ENCODE measurements around the gene CPNE8.

CPNE8 gene

DNA sequence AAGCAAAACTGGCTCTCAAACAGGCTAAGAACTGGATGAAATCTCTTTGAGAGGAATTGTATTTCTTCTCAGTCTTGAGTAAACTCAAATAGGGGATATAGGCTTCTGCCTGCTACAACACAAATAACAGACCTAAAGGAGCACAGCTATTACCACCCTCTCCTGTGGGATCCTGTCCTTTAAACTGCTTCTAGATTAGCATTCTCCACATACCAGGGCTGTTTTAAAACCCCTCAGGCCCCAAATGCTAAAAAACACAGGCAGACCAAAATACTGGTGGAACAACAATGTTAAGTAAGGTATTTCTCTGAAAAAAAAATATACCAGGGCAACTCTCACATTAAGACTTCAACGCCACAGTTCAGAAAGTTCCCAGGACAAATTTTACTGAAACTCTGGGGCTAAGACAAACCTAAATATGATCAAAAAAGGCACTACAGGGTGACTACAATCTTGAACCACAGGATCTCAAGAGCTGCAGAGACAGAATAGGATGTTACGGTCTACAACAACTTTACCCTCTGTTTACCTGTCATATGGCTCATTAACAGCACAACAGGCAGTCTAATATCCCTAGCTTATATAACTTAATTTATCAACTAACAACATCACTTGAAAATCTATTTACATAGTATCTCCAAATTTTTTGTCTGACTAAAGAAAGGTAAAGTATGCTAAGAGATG is 7.2 kb downstream of the CPNE8 start:
- H3K4me3 ChIP-seq (ENCODE audit: low read length) = no peak overlapping the region
- H2AFZ ChIP-seq (ENCODE audit: low read length) = no peak overlapping the region
- H3K9ac ChIP-seq (ENCODE audit: low read length) = no peak overlapping the region
- no peaks in the 10 kb centered on the region for H4K20me1 ChIP-seq (ENCODE audit: insufficient read depth, low read length)
- H3K36me3 ChIP-seq (replicated peaks; ENCODE audit: insufficient read depth, low read length) = no peaks in the 10 kb centered on the region
- no peaks in the 10 kb centered on the region for H3K9me2 ChIP-seq (replicated peaks; ENCODE audit: insufficient read depth, low read length)
- H3F3A ChIP-seq (ENCODE audit: insufficient read depth, low read length) = no peaks in the 10 kb centered on the region
- TF ChIP-seq EZH2 (optimal IDR thresholded peaks at IDR 0.05; ENCODE audit: low read depth, low read length) (no peak), EZH2phosphoT487 (IDR thresholded peaks at IDR 0.05; ENCODE audit: low read length) (no peak), CTCF (IDR thresholded peaks at IDR 0.05; ENCODE audit: low read length) (no peak)
- H3K27ac ChIP-seq (ENCODE audit: low read length) = no peak overlapping the region
- H3K27me3 ChIP-seq (replicated peaks; ENCODE audit: insufficient read depth, low read length) = no peaks in the 10 kb centered on the region
- DNase-seq = no peak
- H3K9me3 ChIP-seq (replicated peaks; ENCODE audit: insufficient read depth, low read length) = no peaks in the 10 kb centered on the region
- peaks cover 51% of the 10 kb centered on the region for H3K79me2 ChIP-seq (ENCODE audit: low read length)
- no peak overlapping the region for H3K4me2 ChIP-seq (ENCODE audit: low read depth, low read length)
- H3K4me1 ChIP-seq (ENCODE audit: low read length) = no peaks in the 10 kb centered on the region

DNA sequence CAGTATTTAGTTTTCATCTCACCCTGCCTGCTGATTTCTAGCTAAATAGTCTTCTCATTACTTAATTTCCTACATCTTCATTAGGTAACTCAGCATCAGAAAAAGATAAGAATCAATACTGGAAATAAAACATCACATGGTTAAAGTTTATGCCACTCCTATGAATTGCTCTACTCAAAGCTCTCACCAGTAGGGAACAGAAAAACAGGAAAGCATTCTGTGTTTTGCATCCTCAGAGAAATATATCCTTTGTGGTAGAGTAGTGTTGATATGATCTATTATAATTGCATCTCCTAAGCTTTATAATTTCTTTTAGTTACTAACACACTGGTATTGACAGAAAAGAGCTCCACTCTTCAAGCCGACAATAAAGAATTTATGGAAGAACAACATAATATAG is 9.9 kb downstream of the CPNE8 start:
- no peaks in the 10 kb centered on the region for H3K9me2 ChIP-seq (replicated peaks; ENCODE audit: insufficient read depth, low read length)
- no peak for DNase-seq
- TF ChIP-seq CTCF (IDR thresholded peaks at IDR 0.05; ENCODE audit: low read length) (no peak), EZH2phosphoT487 (IDR thresholded peaks at IDR 0.05; ENCODE audit: low read length) (no peak), EZH2 (optimal IDR thresholded peaks at IDR 0.05; ENCODE audit: low read depth, low read length) (no peak)
- H4K20me1 ChIP-seq (ENCODE audit: insufficient read depth, low read length) = no peaks in the 10 kb centered on the region
- no peaks in the 10 kb centered on the region for H3K36me3 ChIP-seq (replicated peaks; ENCODE audit: insufficient read depth, low read length)
- no peaks in the 10 kb centered on the region for H3F3A ChIP-seq (ENCODE audit: insufficient read depth, low read length)
- H3K9me3 ChIP-seq (replicated peaks; ENCODE audit: insufficient read depth, low read length) = no peaks in the 10 kb centered on the region
- H3K27ac ChIP-seq (ENCODE audit: low read length) = no peak overlapping the region
- no peaks in the 10 kb centered on the region for H3K27me3 ChIP-seq (replicated peaks; ENCODE audit: insufficient read depth, low read length)
- H2AFZ ChIP-seq (ENCODE audit: low read length) = no peak overlapping the region
- no peaks in the 10 kb centered on the region for H3K4me1 ChIP-seq (ENCODE audit: low read length)
- no peak overlapping the region for H3K4me2 ChIP-seq (ENCODE audit: low read depth, low read length)
- no peak overlapping the region for H3K9ac ChIP-seq (ENCODE audit: low read length)
- H3K79me2 ChIP-seq (ENCODE audit: low read length) = peaks cover 45% of the 10 kb centered on the region
- H3K4me3 ChIP-seq (ENCODE audit: low read length) = no peak overlapping the region

- peaks cover 24% of the 10 kb centered on the region for H3K79me2 ChIP-seq (ENCODE audit: low read length)
- no peak overlapping the region for H3K4me3 ChIP-seq (ENCODE audit: low read length)
- H3K4me2 ChIP-seq (ENCODE audit: low read depth, low read length) = no peak overlapping the region
- H3K36me3 ChIP-seq (replicated peaks; ENCODE audit: insufficient read depth, low read length) = no peaks in the 10 kb centered on the region
- no peaks in the 10 kb centered on the region for H4K20me1 ChIP-seq (ENCODE audit: insufficient read depth, low read length)
- H3K9ac ChIP-seq (ENCODE audit: low read length) = no peak overlapping the region
- no peaks in the 10 kb centered on the region for H3K4me1 ChIP-seq (ENCODE audit: low read length)
- no peak overlapping the region for H3K27ac ChIP-seq (ENCODE audit: low read length)
- no peaks in the 10 kb centered on the region for H3F3A ChIP-seq (ENCODE audit: insufficient read depth, low read length)
- H3K9me3 ChIP-seq (replicated peaks; ENCODE audit: insufficient read depth, low read length) = no peaks in the 10 kb centered on the region
- DNase-seq = no peak
- H3K27me3 ChIP-seq (replicated peaks; ENCODE audit: insufficient read depth, low read length) = no peaks in the 10 kb centered on the region
- TF ChIP-seq CTCF (IDR thresholded peaks at IDR 0.05; ENCODE audit: low read length) (no peak), EZH2 (optimal IDR thresholded peaks at IDR 0.05; ENCODE audit: low read depth, low read length) (no peak), EZH2phosphoT487 (IDR thresholded peaks at IDR 0.05; ENCODE audit: low read length) (no peak)
- H2AFZ ChIP-seq (ENCODE audit: low read length) = no peak overlapping the region
- no peaks in the 10 kb centered on the region for H3K9me2 ChIP-seq (replicated peaks; ENCODE audit: insufficient read depth, low read length)
These were observed 12.4 kb downstream of the CPNE8 start for GRCh38 chr12:38892976-38893375.
